ENCODE data around the gene TMEM8B.
"Not testable (repeated sequence)": the region's sequence is repeated elsewhere in the genome, so short reads cannot be mapped to it uniquely, and the experiment has no call there.

Gene TMEM8B

GRCh38 chr9:35896570-35896969, 67.5 kb downstream of the TMEM8B start:
- DNase-seq (ENCODE audit: low spot score) = no peak
- TF ChIP-seq CTCF (IDR thresholded peaks at IDR 0.05; ENCODE audit: extremely low read depth, missing control alignments) = no peak

DNA sequence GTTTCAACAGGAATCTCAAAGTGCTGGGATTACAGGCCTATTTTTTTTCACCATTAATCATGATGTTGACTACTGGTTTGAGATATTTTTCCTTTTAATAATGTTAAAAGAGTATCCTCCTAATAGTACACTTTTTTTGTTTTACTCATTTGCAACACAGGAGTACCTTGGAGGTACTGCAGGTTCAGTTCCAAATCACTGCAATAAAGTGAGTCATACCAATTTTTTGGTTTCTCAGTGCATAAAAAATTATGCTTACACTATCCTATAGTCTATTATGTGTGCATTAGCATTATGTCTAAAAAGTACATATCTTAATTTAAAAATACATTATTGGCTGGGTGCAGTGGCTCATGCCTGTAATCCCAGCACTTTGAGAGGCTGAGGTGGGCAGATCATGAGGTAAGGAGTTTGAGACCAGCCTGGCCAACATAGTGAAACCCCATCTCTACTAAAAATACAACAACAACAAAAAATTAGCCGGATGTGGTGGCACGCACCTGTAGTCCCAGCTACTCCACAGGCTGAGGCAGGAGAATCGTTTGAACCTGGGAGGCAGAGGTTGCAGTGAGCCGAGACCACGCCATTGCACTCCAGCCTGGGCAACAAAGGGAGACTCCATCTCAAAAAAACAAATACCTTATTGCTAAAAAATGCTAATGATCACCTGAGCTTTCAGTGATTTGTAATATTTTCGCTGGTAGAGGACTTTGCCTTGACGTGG, 68.5 kb downstream of the TMEM8B start:
- DNase-seq (ENCODE audit: low spot score) = not testable (repeated sequence)

DNA sequence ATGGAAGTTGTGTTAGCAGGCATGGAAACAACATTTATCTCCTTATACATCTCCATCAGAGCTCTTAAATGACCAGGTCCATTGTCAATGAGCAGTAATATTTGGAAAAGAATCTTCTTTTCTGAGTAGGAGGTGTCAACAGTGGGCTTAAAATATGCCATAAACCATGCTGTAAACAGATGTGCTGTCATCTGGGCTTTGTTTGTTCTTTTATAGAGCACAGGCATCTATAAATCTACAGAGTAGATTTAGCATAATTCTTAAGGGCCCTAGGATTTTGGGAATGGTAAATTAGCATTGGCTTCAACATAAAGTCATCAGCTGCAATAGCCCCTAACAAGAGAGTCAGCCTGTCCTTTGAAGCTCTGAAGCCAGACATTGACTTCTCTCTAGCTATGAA, 69.3 kb downstream of the TMEM8B start:
- DNase-seq (ENCODE audit: low spot score) = no peak
- no peak for TF ChIP-seq CTCF (IDR thresholded peaks at IDR 0.05; ENCODE audit: extremely low read depth, missing control alignments)

GRCh38 chr9:35899021-35899420, 70.0 kb downstream of the TMEM8B start:
- no peak for TF ChIP-seq CTCF (IDR thresholded peaks at IDR 0.05; ENCODE audit: extremely low read depth, missing control alignments)
- no peak for DNase-seq (ENCODE audit: low spot score)

DNA sequence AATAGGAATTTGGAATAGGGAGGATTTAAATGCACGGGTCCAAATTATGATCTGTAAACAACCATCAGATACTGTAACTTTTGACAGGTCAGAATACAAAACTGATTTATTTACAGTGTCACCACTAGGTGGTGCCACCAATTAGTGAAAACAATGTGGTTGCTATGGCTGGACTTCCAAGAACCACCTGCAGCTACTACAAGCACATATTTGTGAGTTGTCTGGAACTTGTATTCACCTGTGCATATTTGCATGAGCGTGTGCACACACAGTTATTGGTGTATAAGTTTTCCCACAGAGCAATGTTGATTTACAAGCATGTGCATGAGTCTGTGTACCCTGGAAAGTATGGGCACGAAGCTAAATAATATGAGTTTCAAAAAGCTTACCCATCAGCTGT, 74.0 kb downstream of the TMEM8B start:
- DNase-seq (ENCODE audit: low spot score) = peak; percentile 78
- TF ChIP-seq CTCF (IDR thresholded peaks at IDR 0.05; ENCODE audit: extremely low read depth, missing control alignments) = peak; percentile 48

DNA sequence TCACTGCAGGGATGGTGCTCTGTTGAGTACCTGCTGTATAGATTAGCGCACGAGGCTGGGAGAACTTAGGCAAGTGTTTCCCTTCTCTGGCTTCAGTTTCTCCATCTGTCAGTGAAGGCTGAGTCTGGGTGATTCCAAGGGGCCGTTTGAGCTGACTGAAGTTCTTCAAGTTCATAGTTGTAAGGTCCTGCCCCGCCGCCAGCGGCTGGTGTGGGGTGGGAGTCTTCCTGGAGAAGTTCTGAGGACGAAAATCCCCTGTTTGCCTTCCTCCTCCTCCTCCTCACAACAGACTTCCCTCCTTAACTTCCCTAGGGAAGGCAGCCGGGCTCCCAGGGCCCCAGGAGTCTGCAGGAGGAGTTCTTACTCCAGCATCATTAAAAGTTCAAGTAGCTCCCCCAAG, 75.3 kb downstream of the TMEM8B start:
- no peak for TF ChIP-seq CTCF (IDR thresholded peaks at IDR 0.05; ENCODE audit: extremely low read depth, missing control alignments)
- DNase-seq (ENCODE audit: low spot score) = no peak

DNA sequence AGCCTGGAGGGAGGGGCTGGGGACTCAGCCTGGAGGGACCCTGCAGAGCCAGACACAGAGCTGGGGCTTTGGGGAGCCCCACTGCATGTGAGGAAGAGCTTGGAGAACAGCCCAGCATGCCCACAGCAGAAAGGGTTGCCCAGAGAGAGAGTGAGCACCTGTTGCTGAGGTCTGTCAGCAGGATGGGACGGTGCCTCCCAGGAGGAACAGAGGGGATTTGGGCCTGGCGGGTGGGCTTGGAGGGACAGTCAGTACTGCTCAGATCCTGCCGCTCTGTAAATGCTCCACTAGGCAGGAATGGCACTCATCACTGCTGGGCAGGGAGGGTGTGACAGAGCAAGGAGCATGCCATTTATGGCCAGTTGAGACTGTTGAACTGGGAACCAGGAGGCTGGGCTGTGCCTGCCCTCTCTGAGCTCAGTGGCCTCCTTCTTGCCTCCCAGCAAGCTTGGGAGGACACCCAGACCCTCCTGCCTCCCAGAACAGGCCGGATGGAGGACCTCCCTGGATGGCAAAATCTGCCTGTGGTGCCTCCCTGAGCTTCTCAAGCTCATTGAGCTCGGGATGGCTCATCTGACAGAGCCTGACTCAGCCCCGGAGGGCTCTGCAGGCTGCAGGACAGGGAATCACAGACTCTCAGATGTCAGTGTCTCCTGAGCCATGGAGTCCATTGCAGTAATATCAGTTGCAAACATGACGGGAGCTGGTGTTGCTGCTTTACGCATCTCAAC, 76.2 kb downstream of the TMEM8B start:
- no peak for TF ChIP-seq CTCF (IDR thresholded peaks at IDR 0.05; ENCODE audit: extremely low read depth, missing control alignments)
- no peak for DNase-seq (ENCODE audit: low spot score)

Measured in GM20000 (cell line).